Measurements from ENCODE around the gene URAD.
"Not testable (repeated sequence)": the region's sequence is repeated elsewhere in the genome, so short reads cannot be mapped to it uniquely, and the experiment has no call there.

Gene URAD

GRCh38 chr13:27988520-27988919, at the start of gene URAD:
URAD (minus strand) TSS chr13:27988693; CDS start chr13:27988637, 56 bp downstream.
- no peak for FAIRE-seq

- FAIRE-seq = no peak
Measured at GRCh38 chr13:28037399-28037798, 48.9 kb upstream of the URAD start.

DNA sequence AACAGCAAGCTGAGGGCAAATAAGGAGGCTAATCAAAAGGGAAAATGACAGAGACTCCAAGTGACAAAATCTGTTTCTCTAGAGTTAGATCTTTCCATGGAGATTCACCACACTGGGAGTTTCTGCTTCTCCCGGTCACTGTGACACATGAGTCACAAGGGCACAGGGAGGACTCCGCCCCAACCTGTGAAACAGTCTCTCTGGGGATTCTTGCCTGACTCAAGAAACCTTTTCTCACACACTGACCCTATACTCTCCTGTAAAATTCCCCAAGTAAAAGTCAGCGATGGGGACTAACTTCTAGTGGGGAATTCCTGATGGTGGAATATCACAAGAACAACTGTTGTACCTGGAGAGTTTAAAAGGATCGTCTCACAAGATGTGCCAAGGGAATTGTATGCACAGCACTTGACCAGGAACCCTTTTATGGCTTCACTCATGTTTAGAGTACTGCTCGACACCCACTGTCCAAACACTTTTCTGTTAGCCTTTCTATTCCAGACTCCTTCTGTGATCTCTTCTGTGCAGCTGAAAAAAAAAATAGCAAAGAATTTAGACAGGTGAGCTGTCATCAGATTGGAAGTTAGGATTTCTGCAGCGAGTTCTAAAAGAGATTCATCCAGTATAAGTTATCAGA, 46.8 kb upstream of the URAD start:
- no peak for FAIRE-seq

DNA sequence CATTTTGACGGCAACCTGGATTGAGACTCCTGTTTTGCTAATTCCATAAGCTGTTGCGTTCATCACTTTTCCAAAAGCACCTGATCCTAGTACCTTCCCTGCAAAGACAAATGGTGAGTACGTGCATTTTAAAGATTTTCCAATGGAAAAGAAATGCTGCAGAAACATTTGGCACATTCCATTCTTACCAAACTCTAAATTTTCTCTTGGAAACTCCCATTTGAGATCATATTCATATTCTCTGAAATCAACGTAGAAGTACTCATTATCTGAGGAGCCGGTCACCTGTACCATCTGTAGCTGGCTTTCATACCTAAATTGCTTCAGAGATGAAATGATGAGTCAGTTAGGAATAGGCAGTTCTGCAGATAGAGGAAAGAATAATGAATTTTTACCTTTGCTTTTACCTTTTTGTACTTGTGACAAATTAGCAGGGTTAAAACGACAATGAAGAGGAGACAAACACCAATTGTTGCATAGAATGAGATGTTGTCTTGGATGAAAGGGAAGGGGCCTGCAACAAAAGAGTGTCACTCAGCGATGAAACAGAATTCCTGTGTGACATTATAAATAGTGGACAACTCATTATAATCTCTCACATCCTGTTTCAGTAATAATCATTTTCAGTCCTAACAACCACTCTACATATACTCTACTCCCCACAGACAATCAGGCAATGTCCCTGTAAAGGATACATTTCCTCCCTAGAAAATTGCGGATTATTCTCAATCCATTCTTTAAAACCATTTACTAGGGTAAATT, 45.6 kb upstream of the URAD start:
- FAIRE-seq = no peak

- not testable (repeated sequence) for FAIRE-seq
Measured at GRCh38 chr13:28032438-28032837, 43.9 kb upstream of the URAD start.

GRCh38 chr13:28031896-28032288, 43.4 kb upstream of the URAD start:
- FAIRE-seq = no peak

GRCh38 chr13:28031220-28031895, 42.9 kb upstream of the URAD start:
- no peak for FAIRE-seq

- FAIRE-seq = no peak
Measured at GRCh38 chr13:28027607-28028364, 39.3 kb upstream of the URAD start.

DNA sequence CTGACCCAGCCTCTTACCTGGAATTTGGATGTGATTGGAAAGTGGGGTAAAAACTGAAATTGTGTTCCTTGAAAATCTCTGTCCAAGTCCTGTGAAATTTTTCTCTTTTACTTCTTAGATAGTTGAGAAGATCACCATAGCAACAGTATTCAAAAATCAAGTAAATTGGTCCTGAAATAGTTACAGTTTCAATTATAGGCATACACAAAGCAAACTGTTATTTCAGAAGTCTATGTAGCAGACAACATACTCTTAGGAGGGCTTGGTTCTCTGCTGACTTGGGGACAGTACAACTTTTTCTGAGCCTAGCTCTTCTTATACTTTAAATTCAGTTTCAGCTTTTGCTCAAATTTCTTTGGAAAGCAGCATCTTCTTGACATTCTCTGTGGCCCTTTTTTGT, 38.6 kb upstream of the URAD start:
- no peak for FAIRE-seq

DNA sequence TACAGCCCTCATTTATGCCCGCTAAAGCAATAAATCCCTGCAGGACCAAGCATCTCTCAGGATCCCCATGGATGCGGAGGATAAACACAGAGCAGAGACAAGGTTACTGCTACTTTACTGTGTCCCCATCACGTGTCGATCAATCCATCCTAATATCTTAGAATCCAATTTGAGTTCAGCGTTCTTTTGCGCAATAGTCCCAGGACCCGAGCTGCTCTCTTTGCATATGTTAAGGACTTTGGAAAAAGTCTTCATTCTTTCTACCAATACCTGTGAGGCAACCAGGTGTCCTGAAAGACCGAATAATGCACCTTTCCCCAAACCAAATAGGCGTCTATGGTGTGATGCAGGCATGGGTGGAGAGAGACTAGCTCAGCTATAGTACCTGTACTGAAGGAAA, 38.0 kb upstream of the URAD start:
- FAIRE-seq = no peak

DNA sequence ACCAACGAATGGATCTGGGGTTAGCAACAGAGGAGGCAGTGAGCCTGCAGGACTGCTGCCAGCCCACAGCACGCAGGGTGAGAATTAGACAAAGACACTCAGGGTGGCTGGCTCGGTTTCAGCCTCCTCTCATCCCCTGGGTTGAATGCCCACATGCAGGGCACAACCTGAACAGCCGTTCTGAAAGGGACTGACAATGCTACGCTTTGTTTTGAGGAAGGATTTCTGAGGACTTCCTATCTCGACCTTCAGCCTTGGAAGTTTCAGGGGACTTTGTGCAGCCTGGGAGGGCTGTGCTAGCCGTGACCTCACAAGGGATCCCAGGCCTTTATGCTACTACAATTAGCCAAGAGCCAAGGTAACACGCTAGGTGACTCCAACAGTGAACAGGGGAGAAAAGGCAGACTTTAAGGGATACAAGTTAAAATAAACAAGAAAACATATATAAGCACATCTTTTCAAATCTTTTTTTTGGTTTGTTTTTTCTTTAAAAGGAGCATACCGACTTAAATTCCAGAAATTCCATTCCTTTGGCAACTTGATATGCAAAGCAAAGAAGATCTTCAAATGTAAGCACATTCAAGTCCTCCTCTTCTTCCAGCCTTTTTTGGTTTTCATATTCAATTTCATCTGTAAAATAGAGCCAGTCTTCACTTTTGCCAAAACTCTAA, 34.5 kb upstream of the URAD start:
- FAIRE-seq = no peak

GRCh38 chr13:28014301-28014700, 25.8 kb upstream of the URAD start:
- FAIRE-seq = no peak

DNA sequence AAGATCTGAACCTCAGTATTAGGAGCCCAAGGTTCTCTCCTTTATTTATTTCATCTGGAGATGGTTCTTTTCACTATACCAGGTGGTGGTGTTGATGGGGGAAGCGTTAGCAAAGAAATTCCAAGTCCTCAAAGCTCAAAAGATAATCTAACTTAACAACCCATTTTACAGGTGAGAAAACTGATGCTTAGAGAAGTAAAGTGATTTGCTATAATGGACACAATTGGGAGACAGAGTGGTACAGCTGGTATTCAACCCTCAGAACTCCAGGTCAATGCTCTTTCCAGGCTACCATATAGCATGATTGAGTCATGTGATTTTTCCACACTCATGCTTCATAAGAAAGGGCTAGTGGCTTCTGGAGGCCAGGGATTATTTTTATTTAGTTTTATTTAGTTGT, 25.0 kb upstream of the URAD start:
- no peak for FAIRE-seq

GRCh38 chr13:28012896-28013295, 24.4 kb upstream of the URAD start:
- FAIRE-seq = no peak

DNA sequence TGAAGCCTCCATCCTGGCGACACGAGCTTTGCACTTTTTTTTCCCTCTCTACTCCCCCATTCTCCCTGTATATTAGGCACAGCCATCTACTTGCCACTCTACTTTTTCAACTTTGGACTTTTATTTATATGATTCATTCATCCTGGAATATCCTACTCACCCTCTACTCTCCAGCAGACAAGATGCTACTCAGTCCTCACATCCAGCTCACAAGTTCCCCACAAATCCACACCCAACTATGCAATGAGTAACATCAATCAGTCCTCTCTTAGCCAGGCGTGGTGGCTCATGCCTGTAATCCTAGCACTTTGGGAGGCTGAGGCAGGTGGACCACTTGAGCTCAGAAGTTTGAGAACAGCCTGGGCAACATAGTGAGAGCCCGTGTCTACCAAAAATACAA, 23.9 kb upstream of the URAD start:
- no peak for FAIRE-seq

GRCh38 chr13:28010046-28010445, 21.6 kb upstream of the URAD start:
- FAIRE-seq = no peak

DNA sequence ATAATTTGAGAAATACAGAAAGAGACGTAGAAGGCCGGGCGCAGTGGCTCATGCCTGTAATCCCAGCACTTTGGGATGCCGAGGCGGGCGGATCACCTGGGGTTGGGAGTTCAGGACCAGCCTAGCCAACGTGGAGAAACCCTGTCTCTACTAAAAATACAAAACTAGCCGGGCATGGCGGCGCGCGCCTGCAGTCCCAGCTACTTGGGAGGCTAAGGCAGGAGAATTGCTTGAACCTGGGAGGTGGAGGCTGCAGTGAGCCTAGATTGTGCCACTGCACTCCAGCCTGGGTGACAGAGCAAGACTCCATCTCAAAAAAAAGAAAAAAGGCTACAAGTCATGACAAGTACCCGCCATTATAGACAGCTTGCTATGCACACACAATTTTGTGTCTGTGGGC, 16.5 kb upstream of the URAD start:
- FAIRE-seq = not testable (repeated sequence)

DNA sequence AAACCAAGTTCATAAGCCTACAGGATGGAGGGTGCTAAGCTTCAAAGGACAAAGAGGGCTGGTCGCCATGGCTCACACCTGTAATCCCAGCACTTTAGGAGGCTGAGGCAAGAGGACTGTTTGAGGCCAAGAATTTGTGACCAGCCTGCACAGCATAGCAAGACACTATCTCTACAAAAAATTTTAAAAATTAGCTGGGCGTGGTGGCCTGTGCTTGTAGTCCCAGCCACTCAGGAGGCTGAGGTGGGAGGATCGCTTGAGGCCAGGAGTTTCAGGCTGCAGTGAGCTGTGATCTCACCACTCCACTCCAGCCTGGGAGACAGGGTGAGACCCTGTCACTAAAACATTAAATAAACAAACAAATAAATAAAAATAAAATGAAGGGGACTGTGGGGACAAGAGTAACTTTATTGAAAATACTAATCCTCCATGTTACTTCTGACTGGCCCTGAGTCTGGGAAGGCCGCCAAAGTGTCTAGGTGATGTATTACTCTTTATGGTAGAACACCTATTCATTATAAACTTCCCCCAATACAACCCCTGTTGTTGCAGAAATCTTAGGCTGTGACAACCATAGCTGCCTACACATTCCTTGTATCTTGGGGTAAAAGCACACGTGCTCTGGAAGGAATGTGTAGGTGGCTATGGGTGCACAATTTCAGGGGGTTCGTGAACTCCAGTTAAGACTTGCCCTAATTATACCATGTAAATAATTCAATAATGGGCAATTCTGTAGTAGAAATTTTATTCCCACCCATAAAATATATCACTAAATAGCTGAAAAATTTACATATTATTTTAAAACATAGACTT, 14.6 kb upstream of the URAD start:
- FAIRE-seq = no peak

DNA sequence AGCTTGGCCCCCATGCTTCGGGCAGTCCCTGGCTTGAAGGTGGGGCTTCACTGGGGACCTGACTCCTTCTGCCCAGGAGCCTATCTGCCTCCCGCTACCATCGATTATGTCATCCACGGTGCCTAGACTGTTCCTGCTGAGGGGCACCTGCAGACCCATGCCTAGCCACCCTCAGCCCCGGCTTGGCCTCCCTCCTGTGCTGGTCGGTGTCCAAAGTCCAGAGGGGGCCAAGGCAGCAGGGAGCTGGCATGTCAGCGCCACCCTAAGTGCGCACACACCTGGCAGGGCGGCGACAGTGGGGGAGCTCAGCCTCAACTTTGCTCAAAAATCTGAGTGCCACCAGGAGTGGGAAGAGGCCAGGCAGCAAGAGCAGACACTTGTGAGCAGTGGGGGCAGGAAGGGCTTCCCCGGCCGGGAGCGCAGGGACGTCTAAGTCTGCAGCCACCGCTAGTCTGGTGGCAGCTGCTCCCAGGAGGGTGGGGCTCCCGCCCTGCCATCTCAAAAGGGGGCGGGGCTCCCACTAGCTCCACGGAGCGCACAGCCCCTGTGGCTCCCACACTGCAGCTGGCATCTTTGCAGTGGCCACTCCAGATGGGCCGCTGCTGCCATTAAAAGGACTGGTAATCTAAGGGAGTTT, 13.5 kb upstream of the URAD start:
- no peak for FAIRE-seq

GRCh38 chr13:28001049-28001448, 12.6 kb upstream of the URAD start:
- no peak for FAIRE-seq

GRCh38 chr13:28000567-28000966, 12.1 kb upstream of the URAD start:
- no peak for FAIRE-seq

All from G401.6 (cell line).